Liver (tissue), 3 donors: ENCODE measurements around the gene KDM5A.

Experiments used
- GABPA ChIP-seq, 2 donors: IDR thresholded peaks in 1 of 2; conservative IDR thresholded peaks in 1 of 2; 2 replicates each; pipeline ENCODE4 v1.6.1; 2016; ENCODE audit warnings: antibody characterized with exemption in 2 of 2, mild to moderate bottlenecking in 1 of 2, moderate library complexity in 1 of 2
- TF ChIP-seq, protein P1 (sequence below): IDR thresholded peaks from 2 replicates; pipeline ENCODE4 v1.6.1; 2016; ENCODE audit warnings: antibody characterized with exemption, mild to moderate bottlenecking
- TF ChIP-seq, protein P2 (sequence below): fragments of 150-350 bp; IDR thresholded peaks from 2 replicates; pipeline ENCODE4 v1.5.1; 2017; ENCODE audit warnings: improper control_type of control experiment, low read depth, low read length; ENCODE audit not compliant: missing input control
- TF ChIP-seq, protein P3 (sequence below): IDR thresholded peaks from 2 replicates; pipeline ENCODE4 v1.6.1; 2016; ENCODE audit warnings: antibody characterized with exemption
- donor health status: healthy.
- donor health status: healthy.

DNA sequence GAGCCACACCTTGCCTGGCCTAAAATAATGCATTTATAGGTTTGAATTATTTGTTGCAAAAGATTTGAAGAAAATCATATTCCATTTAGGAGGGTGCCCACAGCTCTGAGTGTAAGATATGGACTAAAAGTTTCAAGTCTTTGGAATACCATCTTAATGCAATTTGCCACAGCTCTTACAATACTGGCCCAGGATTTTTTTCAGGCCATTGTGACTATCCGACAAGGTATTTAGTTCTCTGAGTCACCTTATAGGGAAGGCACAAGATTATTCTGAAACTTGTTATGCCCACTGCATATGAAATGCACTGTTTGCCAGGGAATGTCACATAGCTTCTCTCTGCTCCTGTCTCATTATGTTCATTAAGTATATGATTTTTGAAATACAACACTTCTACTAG is 96.9 kb downstream of the KDM5A start:
- TF ChIP-seq, protein P1, sequence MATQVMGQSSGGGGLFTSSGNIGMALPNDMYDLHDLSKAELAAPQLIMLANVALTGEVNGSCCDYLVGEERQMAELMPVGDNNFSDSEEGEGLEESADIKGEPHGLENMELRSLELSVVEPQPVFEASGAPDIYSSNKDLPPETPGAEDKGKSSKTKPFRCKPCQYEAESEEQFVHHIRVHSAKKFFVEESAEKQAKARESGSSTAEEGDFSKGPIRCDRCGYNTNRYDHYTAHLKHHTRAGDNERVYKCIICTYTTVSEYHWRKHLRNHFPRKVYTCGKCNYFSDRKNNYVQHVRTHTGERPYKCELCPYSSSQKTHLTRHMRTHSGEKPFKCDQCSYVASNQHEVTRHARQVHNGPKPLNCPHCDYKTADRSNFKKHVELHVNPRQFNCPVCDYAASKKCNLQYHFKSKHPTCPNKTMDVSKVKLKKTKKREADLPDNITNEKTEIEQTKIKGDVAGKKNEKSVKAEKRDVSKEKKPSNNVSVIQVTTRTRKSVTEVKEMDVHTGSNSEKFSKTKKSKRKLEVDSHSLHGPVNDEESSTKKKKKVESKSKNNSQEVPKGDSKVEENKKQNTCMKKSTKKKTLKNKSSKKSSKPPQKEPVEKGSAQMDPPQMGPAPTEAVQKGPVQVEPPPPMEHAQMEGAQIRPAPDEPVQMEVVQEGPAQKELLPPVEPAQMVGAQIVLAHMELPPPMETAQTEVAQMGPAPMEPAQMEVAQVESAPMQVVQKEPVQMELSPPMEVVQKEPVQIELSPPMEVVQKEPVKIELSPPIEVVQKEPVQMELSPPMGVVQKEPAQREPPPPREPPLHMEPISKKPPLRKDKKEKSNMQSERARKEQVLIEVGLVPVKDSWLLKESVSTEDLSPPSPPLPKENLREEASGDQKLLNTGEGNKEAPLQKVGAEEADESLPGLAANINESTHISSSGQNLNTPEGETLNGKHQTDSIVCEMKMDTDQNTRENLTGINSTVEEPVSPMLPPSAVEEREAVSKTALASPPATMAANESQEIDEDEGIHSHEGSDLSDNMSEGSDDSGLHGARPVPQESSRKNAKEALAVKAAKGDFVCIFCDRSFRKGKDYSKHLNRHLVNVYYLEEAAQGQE, result no peak
- TF ChIP-seq, protein P2, sequence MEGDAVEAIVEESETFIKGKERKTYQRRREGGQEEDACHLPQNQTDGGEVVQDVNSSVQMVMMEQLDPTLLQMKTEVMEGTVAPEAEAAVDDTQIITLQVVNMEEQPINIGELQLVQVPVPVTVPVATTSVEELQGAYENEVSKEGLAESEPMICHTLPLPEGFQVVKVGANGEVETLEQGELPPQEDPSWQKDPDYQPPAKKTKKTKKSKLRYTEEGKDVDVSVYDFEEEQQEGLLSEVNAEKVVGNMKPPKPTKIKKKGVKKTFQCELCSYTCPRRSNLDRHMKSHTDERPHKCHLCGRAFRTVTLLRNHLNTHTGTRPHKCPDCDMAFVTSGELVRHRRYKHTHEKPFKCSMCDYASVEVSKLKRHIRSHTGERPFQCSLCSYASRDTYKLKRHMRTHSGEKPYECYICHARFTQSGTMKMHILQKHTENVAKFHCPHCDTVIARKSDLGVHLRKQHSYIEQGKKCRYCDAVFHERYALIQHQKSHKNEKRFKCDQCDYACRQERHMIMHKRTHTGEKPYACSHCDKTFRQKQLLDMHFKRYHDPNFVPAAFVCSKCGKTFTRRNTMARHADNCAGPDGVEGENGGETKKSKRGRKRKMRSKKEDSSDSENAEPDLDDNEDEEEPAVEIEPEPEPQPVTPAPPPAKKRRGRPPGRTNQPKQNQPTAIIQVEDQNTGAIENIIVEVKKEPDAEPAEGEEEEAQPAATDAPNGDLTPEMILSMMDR, result no peak
- TF ChIP-seq GABPA (IDR thresholded peaks at IDR 0.05 in 1 of 2, conservative IDR thresholded peaks at IDR 0.05 in 1 of 2), result no peak
- TF ChIP-seq, protein P3, sequence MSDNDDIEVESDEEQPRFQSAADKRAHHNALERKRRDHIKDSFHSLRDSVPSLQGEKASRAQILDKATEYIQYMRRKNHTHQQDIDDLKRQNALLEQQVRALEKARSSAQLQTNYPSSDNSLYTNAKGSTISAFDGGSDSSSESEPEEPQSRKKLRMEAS, result no peak
